ENCODE results near the gene TOR2A. TPM values are rescaled to one million over a fixed set of nuclear protein-coding genes. Genes with fewer than 3 reads are reported as not detected.

The TOR2A gene
- total and polyA plus RNA-seq, 2 experiments from 2014 or later: 16.8 to 28.8 TPM

DNA sequence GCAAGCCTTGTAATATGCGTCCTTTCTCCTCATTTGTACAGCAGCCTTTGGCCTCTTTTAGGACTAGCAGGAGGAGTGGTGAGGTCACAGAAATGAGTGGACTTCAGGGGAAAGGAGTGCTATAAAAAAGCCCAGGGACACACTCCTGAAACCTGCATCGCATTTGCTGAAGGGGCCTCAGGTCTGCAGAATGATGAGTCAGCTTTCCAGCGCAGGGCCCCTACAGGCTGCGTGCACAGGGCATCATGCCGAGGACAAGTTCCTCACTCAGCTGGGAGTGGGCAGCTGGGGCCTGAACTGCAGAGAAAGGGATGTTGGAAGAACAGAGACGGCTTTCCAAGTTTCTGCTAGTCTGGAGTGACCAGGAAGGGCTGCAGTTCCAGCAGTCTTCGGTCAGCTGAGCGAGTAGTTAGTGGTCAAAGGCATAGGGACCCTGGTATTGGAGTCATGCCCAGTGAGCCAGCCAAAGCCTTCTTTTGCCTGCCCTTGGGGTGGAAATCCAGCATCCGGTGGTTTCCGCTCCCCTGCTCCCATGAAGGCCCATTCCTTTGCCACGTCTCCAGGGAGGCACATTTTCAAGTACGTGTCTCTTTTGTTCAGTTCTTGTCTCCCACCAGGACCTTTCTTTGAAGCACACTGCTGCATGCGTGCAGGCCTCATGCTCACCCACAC lies 45.6 kb downstream of the TOR2A start:
- Histone ChIP-seq H3K4me2 (no peak overlapping the region), H3K79me2 (no peaks in the 10 kb centered on the region), H3K27ac (no peak overlapping the region), H3K27me3 (no peaks in the 10 kb centered on the region), H3K4me3 (no peak overlapping the region), H3K4me1 (ENCODE audit: insufficient read depth) (no peaks in the 10 kb centered on the region), H4K20me1 (ENCODE audit: insufficient read depth, poor library complexity, severe bottlenecking) (no peaks in the 10 kb centered on the region), H2AFZ (no peak overlapping the region), H3K9me2 (replicated peaks; ENCODE audit: insufficient read depth) (no peaks in the 10 kb centered on the region), H3K9me3 (ENCODE audit: low read depth) (no peaks in the 10 kb centered on the region), H3K36me3 (replicated peaks; ENCODE audit: insufficient read depth, low read depth) (no peaks in the 10 kb centered on the region)
- 92% methylated on average over 13 of the region's 13 CpGs for WGBS (ENCODE audit: low lambda C conversion rate, missing lambda C conversion rate)
- TF ChIP-seq EZH2 (IDR thresholded peaks at IDR 0.05; ENCODE audit: borderline replicate concordance) (no peak), EZH2phosphoT487 (IDR thresholded peaks at IDR 0.05; ENCODE audit: low read depth, severe bottlenecking, unreplicated experiment) (no peak), CTCF (IDR thresholded peaks at IDR 0.05; ENCODE audit: poor library complexity) (no peak)
- no peak for DNase-seq (ENCODE audit: low spot score)

- Histone ChIP-seq H3K4me1 (ENCODE audit: insufficient read depth) (no peaks in the 10 kb centered on the region), H3K79me2 (no peaks in the 10 kb centered on the region), H4K20me1 (ENCODE audit: insufficient read depth, poor library complexity, severe bottlenecking) (no peaks in the 10 kb centered on the region), H3K27me3 (no peaks in the 10 kb centered on the region), H3K36me3 (replicated peaks; ENCODE audit: insufficient read depth, low read depth) (no peaks in the 10 kb centered on the region), H3K4me2 (no peak overlapping the region), H3K4me3 (no peak overlapping the region), H2AFZ (no peak overlapping the region), H3K9me3 (ENCODE audit: low read depth) (no peaks in the 10 kb centered on the region), H3K9me2 (replicated peaks; ENCODE audit: insufficient read depth) (no peaks in the 10 kb centered on the region), H3K27ac (peak overlapping the region; percentile 3)
- WGBS (ENCODE audit: low lambda C conversion rate, missing lambda C conversion rate): 52% methylated on average over 6 of the region's 6 CpGs
- no peak for TF ChIP-seq EZH2 (IDR thresholded peaks at IDR 0.05; ENCODE audit: borderline replicate concordance)
- no peak for TF ChIP-seq CTCF (IDR thresholded peaks at IDR 0.05; ENCODE audit: poor library complexity)
- TF ChIP-seq EZH2phosphoT487 (IDR thresholded peaks at IDR 0.05; ENCODE audit: low read depth, severe bottlenecking, unreplicated experiment): no peak
- no peak for DNase-seq (ENCODE audit: low spot score)
These were observed 48.4 kb downstream of the TOR2A start for GRCh38 chr9:127686461-127687393.

DNA sequence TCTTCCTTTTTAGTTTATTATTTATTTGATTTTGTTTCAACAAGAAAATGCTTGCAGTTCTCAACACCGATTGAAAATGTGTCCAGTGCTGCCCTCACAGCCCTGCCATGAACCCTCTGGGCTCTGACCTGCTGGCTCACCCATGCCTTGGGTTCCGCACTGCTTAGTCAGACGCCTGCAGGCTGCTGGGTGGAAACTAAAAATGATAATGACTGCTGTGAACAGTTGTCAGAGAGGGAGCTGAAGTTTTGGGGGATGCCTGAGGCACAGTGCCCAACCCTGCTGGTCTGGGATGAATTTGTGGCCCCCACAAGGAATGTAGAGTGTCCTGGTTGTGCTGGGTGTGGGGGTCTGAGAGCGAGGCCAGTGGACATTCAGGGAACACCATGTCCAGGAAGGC lies 50.5 kb downstream of the TOR2A start:
- H3K4me1 ChIP-seq (ENCODE audit: insufficient read depth): no peaks in the 10 kb centered on the region
- no peaks in the 10 kb centered on the region for H3K36me3 ChIP-seq (replicated peaks; ENCODE audit: insufficient read depth, low read depth)
- H3K27ac ChIP-seq: no peak overlapping the region
- no peak overlapping the region for H2AFZ ChIP-seq
- no peaks in the 10 kb centered on the region for H3K27me3 ChIP-seq
- TF ChIP-seq EZH2 (IDR thresholded peaks at IDR 0.05; ENCODE audit: borderline replicate concordance) (no peak), EZH2phosphoT487 (IDR thresholded peaks at IDR 0.05; ENCODE audit: low read depth, severe bottlenecking, unreplicated experiment) (no peak), CTCF (IDR thresholded peaks at IDR 0.05; ENCODE audit: poor library complexity) (no peak)
- 85% methylated on average over 4 of the region's 4 CpGs for WGBS (ENCODE audit: low lambda C conversion rate, missing lambda C conversion rate)
- H3K4me3 ChIP-seq: no peak overlapping the region
- no peak overlapping the region for H3K4me2 ChIP-seq
- no peaks in the 10 kb centered on the region for H4K20me1 ChIP-seq (ENCODE audit: insufficient read depth, poor library complexity, severe bottlenecking)
- H3K9me3 ChIP-seq (ENCODE audit: low read depth): no peaks in the 10 kb centered on the region
- DNase-seq (ENCODE audit: low spot score): no peak
- no peaks in the 10 kb centered on the region for H3K79me2 ChIP-seq
- H3K9me2 ChIP-seq (replicated peaks; ENCODE audit: insufficient read depth): no peaks in the 10 kb centered on the region

Measured in hepatocyte (in vitro differentiated cells).